Frontal cortex (tissue), 4 donors: ENCODE measurements around the gene SIM2. TPM values are rescaled to one million over a fixed set of nuclear protein-coding genes. Genes with fewer than 3 reads are reported as not detected.

Source experiments
- DNase-seq, 2 donors: peaks; one replicate each; pipeline ENCODE4 v3.0.0; 2012; ENCODE audit warnings: low spot score in 2 of 2
- FAIRE-seq: peaks from 2 replicates; lab custom pipeline; 2012; peaks lifted over from hg19 to GRCh38; lab: Jason Lieb, UNC
- total RNA-seq: library from RNA; depleted of rRNA; stranded (reverse); fragments of >200 nt; gene quantifications from one replicate; pipeline ENCODE4 v1.2.3, GENCODE V29; 2014
- donor health status: control.
- donor health status: control.
- donor health status: control.

SIM2 gene
- total RNA-seq, 1 donor from 2014 or later, result not detected

GRCh38 chr21:36751383-36751782 is 52.5 kb downstream of the SIM2 start:
- no peak for FAIRE-seq
- no peak for DNase-seq

- DNase-seq, result no peak
- FAIRE-seq, result no peak
Observed at GRCh38 chr21:36753556-36753955, 54.6 kb downstream of the SIM2 start.

GRCh38 chr21:36754241-36754898 is 55.5 kb downstream of the SIM2 start:
- FAIRE-seq (no peak), DNase-seq (no peak)

DNA sequence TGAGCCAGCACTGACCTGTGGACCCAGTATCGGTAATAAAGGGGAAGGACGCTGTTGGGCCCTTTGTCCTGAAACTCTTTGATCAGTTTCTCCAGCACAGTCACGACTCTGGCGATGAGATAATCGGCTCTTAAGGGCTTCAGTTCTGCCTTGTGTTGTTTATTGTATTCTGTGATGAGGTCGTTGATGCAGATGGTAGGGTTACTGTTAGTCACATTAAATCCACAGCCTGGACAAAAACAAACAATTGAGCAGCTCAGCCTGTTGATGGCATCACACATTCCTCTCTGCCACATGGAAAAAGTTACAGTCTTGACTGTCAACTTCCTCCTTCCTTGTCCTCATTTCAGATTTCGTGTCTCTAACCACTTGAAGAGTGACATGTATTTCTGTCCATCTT is 57.6 kb downstream of the SIM2 start:
- DNase-seq, result no peak
- no peak for FAIRE-seq

GRCh38 chr21:36757196-36757595 is 58.3 kb downstream of the SIM2 start:
- DNase-seq, result no peak
- no peak for FAIRE-seq

- FAIRE-seq (no peak), DNase-seq (no peak)
Observed at GRCh38 chr21:36759348-36760083, 60.6 kb downstream of the SIM2 start.

- FAIRE-seq (no peak), DNase-seq (no peak)
Observed at GRCh38 chr21:36761685-36762084, 62.8 kb downstream of the SIM2 start.

DNA sequence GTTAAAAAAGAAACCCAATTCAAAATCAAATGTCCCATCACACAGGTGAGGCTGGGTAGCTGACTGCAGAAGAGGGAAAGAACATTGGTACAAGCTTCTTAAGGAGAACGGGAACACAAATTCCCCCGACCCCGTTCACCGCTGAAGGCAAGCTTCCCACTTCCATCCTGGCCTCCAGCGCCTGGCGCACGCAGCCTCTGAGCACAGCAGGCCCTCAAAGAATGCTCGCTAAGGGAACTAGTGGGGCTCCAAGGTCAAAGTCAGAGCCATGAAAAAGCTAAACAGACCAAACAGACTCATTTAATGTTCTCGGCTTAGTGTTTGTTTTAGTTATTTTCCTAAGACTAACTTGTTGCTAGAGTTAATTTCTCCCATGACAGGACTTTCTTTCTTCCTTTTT is 63.7 kb downstream of the SIM2 start:
- FAIRE-seq, result no peak
- no peak for DNase-seq

- FAIRE-seq (no peak), DNase-seq (no peak)
Observed at GRCh38 chr21:36763305-36763704, 64.4 kb downstream of the SIM2 start.

- DNase-seq, result no peak
- FAIRE-seq, result no peak
Observed at GRCh38 chr21:36765229-36765628, 66.3 kb downstream of the SIM2 start.

- FAIRE-seq, result no peak
- DNase-seq, result no peak
Observed at GRCh38 chr21:36766511-36766910, 67.6 kb downstream of the SIM2 start.

GRCh38 chr21:36767096-36767495 is 68.2 kb downstream of the SIM2 start:
- DNase-seq, result no peak
- FAIRE-seq, result no peak

DNA sequence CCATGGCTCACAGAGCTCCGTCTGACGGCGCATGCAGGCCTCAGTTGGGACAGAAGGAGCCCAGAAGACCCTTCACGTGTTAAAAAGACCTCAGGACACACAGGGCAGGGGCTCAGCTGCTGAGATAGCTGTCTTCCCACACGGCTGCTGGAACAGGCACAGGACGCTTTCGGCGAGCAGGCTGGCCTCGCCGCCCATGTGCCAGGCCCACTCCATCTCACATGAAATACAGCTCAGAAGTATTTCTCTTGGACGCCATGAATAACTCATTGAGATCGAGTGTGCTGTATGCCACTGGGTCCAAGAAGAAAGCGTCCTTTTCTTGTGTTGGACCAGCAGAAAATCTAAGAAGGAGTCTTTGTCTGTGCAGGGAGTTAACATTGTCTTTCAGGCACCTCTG is 69.6 kb downstream of the SIM2 start:
- FAIRE-seq, result no peak

DNA sequence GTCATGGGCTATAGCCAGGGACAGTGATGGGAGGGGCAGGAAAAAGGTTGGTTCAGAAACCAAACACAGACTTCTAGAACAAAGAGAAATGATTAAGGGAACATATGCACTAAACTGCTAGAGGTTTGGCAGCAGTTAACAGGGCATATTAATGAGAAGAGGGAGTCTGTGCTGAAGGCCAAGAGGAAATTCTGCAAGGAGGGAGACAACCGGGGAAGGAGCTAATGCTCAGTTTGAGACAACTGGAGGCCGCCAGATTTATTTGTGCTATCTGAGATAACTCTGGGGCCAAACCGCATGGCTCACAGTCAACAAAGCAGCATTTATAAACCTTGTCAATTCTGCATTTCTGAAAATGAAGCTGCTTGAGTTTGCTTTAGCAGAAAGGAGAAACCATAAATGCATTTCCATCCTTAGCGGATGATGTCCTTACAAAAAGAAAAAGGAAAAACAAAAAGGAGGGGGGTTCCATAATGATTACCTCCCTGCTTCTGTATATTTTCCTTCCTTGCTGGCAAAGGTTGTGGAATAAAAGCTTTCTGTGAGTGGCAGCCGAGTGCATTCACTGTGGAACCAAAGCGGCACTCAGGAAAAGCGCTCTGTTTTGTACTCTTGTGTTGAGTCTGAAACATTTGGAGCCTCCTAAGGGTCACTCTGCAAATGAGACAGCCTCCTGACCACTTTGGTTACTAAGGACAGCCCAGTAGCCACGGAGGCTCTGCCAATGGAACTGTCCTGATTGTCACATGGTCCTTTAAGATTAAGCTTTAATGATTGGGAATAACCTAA is 70.3 kb downstream of the SIM2 start:
- no peak for DNase-seq
- no peak for FAIRE-seq

More for the DNA sequence above, 69.6 kb downstream of the SIM2 start:
- no peak for DNase-seq

DNA sequence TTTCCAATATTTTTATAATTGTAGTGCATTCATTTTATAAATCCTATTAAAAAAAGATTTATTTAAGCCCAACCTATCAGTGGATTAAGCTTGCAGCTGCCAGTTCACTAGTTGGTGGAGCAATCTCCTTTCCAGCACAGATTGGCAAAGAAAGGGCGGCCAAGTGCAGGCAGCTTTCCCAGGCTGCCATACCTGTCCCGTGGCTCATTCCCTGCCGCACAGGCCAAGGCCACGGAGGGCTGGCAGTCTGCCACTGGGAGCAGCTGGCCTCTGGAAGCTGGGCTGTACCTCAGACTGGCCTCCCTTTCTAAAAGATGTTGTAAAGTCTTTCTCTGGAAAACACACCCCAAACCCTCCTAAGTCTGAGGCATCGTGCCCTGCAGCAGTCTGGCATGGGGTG is 74.2 kb downstream of the SIM2 start:
- DNase-seq (no peak), FAIRE-seq (no peak)

GRCh38 chr21:36773995-36774394 is 75.1 kb downstream of the SIM2 start:
- no peak for FAIRE-seq
- DNase-seq, result no peak

GRCh38 chr21:36776981-36777617 is 78.2 kb downstream of the SIM2 start:
- DNase-seq, result no peak
- no peak for FAIRE-seq

DNA sequence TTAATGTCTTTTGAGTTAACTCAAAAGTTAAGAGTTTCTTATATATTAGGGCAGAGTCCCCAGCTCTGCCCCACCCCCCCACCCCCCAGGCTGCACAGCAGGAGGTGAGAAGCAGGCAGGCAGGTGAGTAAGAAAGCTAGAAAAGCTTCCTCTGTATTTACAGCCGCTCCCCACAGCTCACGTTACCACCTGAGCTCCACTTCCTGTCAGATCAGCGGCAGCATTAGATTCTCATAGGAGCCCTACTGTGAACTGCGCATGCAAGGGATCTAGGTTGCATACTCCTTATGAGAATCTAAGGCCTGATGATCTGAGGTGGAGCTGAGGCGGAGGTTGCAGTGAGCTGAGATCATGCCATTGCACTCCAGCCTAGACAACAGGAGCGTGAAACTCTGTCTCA is 81.9 kb downstream of the SIM2 start:
- FAIRE-seq (no peak), DNase-seq (no peak)

DNA sequence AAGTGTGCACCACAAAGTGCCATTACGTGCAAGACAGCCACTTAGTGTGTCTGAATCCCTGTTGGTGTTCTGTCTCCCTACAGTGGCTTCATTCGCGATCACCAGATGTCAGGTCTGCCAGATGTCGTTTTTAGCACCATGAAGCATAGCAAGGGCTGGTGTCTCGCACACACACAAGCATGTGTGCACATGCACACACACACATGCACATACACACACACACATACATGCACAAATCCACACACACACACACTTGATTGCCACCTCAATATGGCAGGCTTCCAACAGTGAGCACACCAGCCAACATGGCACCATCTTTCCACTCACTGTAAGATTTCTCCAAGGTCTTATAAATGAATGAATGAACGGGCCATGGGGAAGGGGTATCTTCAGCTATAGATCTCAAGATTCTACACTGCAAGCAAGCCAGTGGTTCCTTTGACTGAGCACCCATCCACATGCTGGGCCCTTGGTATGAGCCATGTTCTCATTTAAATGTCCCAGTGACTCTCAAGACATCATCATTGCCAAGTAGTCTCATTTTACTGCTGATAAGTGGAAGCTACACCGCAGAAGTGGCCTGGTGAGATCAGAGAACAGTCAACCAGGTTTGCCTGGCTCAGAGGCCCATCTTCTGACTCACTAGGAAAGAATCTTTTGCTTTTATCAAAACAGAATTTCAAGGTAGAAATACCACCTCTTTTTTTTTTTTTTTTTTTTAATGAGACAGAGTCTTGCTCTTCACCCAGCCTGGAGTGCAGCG is 84.9 kb downstream of the SIM2 start:
- DNase-seq, result no peak
- no peak for FAIRE-seq

GRCh38 chr21:36784947-36785346 is 86.0 kb downstream of the SIM2 start:
- DNase-seq (no peak), FAIRE-seq (no peak)
